NCI-H2227 (cell line): ENCODE data around the gene RSKR.
A peak's percentile ranks its signal among the peaks of the same experiment; 100 is the strongest.
"Not testable (repeated sequence)": the region's sequence is repeated elsewhere in the genome, so short reads cannot be mapped to it uniquely, and the experiment has no call there.

Experiments
- DNase-seq: peaks from one replicate; lab custom pipeline; 2025; ENCODE audit not compliant: unreplicated experiment; lab: John Stamatoyannopoulos, UW

RSKR gene, protein sequence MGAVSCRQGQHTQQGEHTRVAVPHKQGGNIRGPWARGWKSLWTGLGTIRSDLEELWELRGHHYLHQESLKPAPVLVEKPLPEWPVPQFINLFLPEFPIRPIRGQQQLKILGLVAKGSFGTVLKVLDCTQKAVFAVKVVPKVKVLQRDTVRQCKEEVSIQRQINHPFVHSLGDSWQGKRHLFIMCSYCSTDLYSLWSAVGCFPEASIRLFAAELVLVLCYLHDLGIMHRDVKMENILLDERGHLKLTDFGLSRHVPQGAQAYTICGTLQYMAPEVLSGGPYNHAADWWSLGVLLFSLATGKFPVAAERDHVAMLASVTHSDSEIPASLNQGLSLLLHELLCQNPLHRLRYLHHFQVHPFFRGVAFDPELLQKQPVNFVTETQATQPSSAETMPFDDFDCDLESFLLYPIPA

GRCh38 chr17:28613931-28614381 lies at the start of gene RSKR:
Gene RSKR, minus strand, starts transcription at chr17:28614185. Its CDS starts 24 bp downstream, at chr17:28614161.
- no peak for DNase-seq

DNA sequence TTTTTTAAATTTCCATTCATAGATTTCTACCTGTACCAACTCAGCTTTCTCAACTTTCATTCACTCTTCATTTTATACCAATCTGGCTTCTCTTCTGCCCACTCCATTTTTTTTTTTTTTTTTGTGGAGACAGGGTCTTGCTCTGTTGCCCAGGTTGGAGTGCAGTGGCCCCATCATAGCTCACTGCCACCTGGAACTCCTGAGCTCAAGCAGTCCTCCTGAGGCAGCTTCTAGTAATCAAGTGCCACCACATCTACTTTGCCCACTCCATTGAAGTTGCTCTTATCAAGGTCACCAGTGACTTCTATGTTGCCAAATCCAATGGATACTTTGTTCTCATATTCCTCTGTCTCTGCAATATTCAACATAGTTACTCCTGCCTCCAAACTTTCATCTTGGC lies 49.7 kb upstream of the RSKR start:
- DNase-seq = no peak

- peak; percentile 43 for DNase-seq
Measured at GRCh38 chr17:28662527-28662829, 48.5 kb upstream of the RSKR start.

DNA sequence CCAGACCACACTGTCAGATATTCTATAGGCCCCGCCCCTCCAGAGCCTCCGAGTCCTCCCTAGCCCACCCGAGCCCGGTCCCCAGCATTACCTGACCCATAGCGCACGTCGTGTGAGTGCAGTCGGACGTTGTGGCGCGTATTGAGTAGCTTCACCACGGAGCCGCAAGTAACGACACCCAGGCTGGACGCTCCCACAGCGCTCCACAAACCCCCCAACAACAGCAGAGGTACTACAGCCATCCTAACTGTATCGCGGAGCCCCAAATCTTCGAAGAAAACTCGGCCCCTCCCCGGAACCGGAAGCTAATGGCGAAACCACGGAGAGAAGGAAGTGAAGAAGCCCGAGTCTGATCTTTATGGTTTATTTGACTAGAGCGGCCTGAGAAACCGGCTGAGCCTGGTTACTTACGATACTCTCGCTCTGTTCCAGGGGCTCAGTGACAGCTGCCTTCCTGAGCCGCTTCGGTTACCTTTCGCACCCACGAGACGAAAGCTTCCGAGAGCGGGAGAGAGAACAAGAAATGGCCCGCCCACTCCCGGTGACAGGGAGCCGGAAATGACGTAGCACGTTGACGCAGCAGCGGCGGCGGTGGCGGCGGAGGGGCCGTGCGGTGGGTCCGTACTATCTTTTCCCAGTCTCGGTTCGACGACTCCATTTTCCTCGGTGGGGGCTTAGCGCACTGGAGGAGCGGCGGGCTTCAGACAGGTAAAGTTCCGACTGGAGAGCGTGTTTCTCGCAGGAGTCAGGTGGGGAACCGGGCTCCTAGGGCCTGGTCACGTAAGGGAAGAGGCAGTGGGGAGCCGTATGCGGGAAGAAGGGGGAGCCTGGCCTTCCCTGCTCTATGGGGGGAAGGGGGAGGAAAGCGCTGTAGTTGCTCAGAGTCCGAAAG lies 47.9 kb upstream of the RSKR start, which contains the start of the genes SDF2 and SUPT6H:
Gene SDF2 (minus strand): TSS at position 272 of the 892 bp plus-strand sequence. CDS start 30 bp downstream, at position 242.
Gene SUPT6H (plus strand): TSS at position 571 of the 892 bp plus-strand sequence. CDS start 11,197 bp downstream, outside the sequence.
- DNase-seq = peak; percentile 87

DNA sequence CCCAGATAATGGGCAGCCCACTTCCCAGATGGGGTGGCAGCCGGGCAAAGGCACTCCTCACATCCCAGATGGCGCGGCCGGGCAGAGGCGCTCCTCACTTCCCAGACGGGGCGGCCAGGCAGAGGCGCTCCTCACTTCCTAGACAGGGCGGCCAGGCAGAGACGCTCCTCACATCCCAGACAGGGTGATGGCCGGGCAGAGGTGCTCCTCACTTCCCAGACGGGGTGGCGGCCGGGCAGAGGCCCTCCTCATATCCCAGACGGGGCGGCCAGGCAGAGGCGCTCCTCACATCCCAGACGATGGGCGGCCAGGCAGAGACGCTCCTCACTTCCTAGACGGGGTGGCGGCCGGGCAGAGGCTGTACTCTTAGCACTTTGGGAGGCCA lies 45.5 kb upstream of the RSKR start:
- DNase-seq = not testable (repeated sequence)

GRCh38 chr17:28658766-28659496 lies 44.9 kb upstream of the RSKR start:
- DNase-seq = not testable (repeated sequence)

DNA sequence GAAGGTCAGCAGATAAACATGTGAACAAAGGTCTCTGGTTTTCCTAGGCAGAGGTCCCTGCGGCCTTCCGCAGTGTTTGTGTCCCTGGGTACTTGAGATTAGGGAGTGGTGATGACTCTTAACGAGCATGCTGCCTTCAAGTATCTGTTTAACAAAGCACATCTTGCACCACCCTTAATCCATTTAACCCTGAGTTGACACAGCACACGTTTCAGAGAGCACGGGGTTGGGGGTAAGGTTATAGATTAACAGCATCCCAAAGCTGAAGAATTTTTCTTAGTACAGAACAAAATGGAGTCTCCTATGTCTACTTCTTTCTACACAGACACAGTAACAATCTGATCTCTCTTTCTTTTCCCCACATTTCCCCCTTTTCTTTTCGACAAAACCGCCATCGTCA lies 44.4 kb upstream of the RSKR start:
- not testable (repeated sequence) for DNase-seq

GRCh38 chr17:28657756-28658155 lies 43.8 kb upstream of the RSKR start:
- no peak for DNase-seq

DNA sequence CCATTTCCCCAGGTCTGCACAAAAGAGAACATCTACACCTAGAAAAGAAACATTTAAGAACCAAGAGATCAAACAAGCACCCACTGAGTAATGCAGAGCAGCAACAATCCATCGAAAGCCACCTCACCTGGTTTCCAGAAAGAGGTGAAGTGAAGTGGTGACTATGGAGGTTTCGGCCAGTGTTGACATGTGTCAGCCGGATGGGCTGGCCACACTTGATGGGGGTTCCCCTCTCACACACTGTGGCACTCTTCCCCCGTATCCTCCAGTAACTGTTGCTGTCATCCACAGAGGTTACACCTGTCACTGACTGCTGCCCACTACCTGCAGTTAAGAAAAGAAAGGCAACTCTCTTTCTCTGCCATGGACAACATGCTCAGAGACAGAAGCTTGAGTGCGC lies 41.2 kb upstream of the RSKR start:
- DNase-seq = no peak

DNA sequence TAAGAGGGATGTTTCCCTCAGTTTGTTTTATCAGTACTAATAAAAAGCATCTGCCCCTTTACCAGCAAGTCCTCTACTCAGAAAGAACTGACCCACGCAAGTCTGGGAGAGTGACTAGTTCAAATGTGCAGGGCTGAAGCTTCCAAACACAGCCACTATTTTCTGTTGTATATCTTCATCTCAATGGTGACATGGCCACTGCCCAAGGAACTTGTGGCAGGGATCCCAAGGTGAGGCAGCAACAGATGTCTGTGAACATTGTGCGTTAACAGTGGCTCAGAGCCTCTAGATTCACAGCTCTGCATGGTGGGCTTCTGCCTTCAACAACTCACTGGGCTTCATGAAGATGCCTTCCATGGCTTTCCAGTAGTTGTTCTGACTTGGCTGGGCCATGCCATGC lies 34.7 kb upstream of the RSKR start:
- no peak for DNase-seq

DNA sequence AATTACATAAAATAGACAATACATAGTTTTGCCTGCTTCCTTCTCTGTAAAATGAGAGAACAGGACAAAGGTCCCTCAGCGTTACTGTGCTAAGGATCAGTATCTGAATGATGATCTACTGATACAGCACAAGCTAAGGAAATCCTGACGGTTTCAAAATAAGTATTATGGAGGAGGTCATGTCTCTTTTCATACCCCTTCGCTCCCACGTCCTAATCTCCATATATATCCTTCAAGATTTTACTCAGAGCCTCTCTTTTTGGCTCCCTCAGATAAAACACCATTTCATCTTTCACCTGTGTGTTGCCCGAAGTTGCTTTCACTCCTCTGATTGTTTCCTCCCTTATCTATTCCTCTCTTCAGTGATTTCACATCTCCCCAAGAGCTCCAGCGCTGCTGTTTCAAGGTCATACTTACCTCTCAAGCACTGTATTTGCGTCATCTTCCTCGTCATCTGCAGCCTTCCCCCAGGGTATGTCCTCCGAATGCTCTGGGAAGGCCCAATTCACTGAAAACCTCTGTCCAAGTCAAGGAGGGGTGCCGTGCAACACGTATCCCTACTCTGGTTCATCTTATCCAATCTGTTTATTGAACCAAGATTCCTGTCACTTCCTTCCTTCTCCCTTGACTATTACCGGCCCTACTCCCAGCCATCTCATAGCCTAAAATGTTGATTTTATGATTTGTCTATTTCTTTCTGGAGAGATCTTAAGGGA lies 32.2 kb upstream of the RSKR start:
- DNase-seq = no peak

DNA sequence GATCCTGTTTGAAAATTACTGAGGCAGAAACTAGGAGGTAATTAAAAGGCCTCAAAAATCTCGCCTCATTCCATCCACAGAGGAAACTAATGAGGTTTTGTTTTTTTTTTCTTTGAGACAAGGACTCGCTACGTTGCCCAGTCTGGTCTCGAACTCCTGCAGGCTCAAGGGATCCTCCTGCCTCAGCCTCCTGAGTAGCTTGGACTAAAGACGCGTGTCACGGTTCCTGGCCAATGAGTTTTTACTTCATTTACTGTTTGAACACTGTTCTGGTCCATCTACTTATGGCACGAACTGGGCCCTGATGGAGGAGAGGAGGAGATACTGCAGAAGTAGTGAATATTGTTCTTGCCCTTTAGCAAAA lies 31.6 kb upstream of the RSKR start:
- DNase-seq = no peak

- peak; percentile 95 for DNase-seq
Measured at GRCh38 chr17:28644787-28645575, 31.0 kb upstream of the RSKR start, which contains the start of gene BLTP2. Gene BLTP2, minus strand, starts transcription at chr17:28645158. Its CDS starts 102 bp downstream, at chr17:28645056.

DNA sequence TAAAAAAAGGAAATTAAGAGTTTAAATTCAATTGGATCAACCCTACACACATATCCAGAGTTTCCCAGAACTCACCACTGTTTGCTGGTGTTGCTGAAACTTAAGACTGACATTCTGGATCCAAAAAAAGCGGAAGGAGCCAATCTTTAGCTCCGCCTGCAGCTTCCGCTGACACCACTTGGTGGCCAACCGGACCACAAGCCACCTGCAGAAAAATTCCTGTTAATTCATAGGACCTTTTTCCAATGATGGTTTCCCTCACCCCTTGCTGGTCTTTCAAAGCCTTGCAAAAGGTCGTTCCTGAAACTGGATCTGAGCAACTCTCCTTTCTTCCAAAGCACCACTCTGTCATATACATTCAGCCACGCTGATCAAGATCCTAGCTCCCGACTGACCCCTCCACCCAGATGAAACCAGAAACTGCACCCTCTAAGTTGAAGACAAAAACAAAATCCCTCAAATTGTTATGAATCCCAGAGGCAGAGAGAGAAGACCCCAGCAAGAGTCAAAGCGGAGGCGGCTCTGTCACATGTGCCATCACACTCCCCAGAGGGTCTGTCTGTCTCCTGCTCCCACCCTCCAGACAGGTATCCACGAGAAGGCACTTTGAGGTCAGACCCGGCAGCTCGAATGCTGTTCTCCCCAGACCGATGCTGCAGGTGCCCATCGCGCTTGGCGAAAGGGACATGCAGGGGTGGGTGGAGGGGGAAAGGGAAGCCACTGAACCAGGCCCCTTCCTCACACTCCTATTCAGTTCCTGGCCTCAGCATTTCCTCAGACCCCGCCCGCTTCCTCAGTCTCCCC lies 30.2 kb upstream of the RSKR start:
- peak; percentile 45 for DNase-seq

DNA sequence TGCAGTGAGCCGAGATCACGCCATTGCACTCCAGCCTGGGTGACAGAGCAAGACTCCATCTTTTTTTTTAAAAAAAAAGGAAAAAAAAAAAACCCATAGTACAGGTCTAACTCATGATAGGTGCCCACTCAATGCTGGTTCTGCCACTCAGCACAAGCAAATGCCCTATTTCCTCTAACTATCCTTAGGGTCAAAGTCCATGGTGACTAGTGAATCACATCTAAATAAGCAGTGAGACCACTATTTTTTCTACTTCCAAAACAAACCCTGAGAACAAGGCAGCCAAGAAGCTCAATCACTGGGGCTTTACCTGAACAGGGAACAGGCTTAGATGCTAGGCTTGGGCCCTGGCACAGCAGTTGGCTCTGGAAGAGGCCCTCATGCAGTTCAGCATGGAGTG lies 27.6 kb upstream of the RSKR start:
- no peak for DNase-seq

- no peak for DNase-seq
Measured at GRCh38 chr17:28635506-28635905, 21.5 kb upstream of the RSKR start.

DNA sequence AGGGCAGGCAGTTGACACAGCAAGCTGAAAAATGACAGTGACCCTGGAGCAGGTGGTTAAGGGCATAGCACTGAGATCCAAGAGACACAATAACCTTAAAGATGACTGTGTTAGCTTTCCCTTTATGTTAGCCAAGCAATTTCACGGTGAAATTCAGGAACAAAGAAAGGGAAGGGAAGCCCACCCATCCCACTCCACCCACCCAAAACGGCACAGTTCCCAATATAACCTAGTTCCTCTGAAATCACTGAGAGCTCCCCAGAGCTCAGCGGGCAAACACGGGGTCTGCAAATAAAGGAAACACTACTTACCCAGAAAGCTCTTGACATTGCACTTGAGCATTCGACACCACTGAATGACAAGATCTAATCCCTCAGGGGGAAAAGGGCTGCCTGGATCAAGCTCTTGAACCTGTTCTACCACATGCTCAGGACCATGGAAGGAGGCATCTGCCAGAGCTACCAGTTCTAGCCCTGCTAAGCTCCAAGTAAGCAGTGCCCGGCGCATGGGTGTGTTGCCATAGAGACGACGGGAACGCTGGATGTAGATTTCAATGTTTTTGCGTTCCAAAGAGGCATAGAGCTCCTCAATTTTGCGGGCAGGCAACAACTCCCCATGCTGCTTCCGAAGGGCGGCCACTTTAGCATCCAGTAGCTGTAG lies 20.4 kb upstream of the RSKR start:
- DNase-seq = no peak

DNA sequence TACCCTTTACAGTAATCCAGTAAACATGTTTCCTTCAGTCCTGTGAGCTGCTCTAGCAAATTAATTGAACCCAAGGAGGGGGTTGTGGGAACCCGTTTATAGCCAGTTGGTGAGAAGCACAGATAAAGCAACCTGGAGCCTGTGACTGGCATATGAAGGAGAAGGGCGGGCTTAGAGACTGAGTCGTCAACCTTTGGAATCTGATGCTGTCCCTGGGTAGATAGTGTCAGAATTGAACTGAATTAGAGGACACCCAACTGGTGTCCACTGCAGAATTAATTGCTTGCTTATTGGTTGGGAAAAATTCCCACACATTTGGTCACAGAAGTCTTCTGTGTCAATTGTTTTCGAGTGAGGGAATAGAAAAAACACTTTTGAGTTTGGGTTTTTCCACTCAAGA lies 12.8 kb upstream of the RSKR start:
- DNase-seq = no peak
